ENCODE measurements around the gene PCDH18. TPM values are rescaled to one million over a fixed set of nuclear protein-coding genes. Genes with fewer than 3 reads are reported as not detected.

PCDH18 gene
- total and polyA plus RNA-seq, 2 donors (not counting 1 experiment from before 2014, with no cell fraction given): not detected

- Histone ChIP-seq H3K27me3 (replicated peaks in 1 of 4; ENCODE audit: control extremely low read depth in 1 of 4, control insufficient read depth in 3 of 4, insufficient read depth in 4 of 4, low read length in 3 of 4) (no peaks in the 10 kb centered on the region), H4K20me1 (ENCODE audit: control insufficient read depth, insufficient read depth, low read length, poor library complexity, severe bottlenecking) (no peaks in the 10 kb centered on the region), H3K9me3 (ENCODE audit: control extremely low read depth in 1 of 3, control insufficient read depth in 2 of 3, insufficient read depth in 1 of 3, low read length in 2 of 3) (peaks cover 0 to 1% (median 0%) of the 10 kb centered on the region in 3 donors), H3K36me3 (replicated peaks in 1 of 2; ENCODE audit: control extremely low read depth in 1 of 2, control insufficient read depth in 1 of 2, extremely low read depth in 1 of 2, insufficient read depth in 2 of 2, low read length in 1 of 2) (no peaks in the 10 kb centered on the region), H3K4me3 (ENCODE audit: control extremely low read depth in 1 of 5, extremely low read depth in 1 of 5, insufficient read depth in 1 of 5, low read depth in 2 of 5, low read length in 4 of 5) (no peak overlapping the region), H2AFZ (ENCODE audit: insufficient read depth, low read depth, low read length, poor library complexity, severe bottlenecking) (no peak overlapping the region), H3K4me2 (replicated peaks; ENCODE audit: low read depth, low read length, poor library complexity, severe bottlenecking) (no peak overlapping the region), H3K79me2 (ENCODE audit: control insufficient read depth, insufficient read depth, low read length) (no peaks in the 10 kb centered on the region), H3K27ac (ENCODE audit: low read length in 2 of 2) (no peak overlapping the region), H3K9ac (ENCODE audit: low read length) (no peak overlapping the region), H3K4me1 (ENCODE audit: control insufficient read depth in 2 of 2, insufficient read depth in 2 of 2, low read length in 2 of 2) (no peaks in the 10 kb centered on the region)
- no peaks in the 10 kb centered on the region for H3K4me1 Mint-ChIP-seq
- H3K27me3 Mint-ChIP-seq: no peaks in the 10 kb centered on the region
- no peak for TF ChIP-seq CTCF (IDR thresholded peaks at IDR 0.05)
- no peak for TF ChIP-seq EZH2 (IDR thresholded peaks at IDR 0.05; ENCODE audit: borderline replicate concordance, insufficient read depth, low read depth, low read length, poor library complexity, severe bottlenecking)
- H3K9me3 Mint-ChIP-seq (ENCODE audit: insufficient read depth): no peaks in the 10 kb centered on the region
- H3K27ac Mint-ChIP-seq: no peak overlapping the region
- CTCF ChIA-PET: no interaction called here
- POLR2A ChIA-PET: no interaction called here
- ATAC-seq (ENCODE audit: low read depth): no peak
- no peak overlapping the region for H3K4me3 Mint-ChIP-seq
- intact Hi-C loops (cut with micrococcal nuclease): no loop called here
- DNase-seq: no peak
- no CpG with 5 or more reads among the region's 3 CpGs for WGBS (ENCODE audit: insufficient coverage)
Observed at GRCh38 chr4:137543648-137544047, 11.4 kb upstream of the PCDH18 start.

GRCh38 chr4:137543198-137543597, 10.9 kb upstream of the PCDH18 start:
- Histone ChIP-seq H3K9ac (ENCODE audit: low read length) (no peak overlapping the region), H3K4me3 (ENCODE audit: control extremely low read depth in 1 of 5, extremely low read depth in 1 of 5, insufficient read depth in 1 of 5, low read depth in 2 of 5, low read length in 4 of 5) (no peak overlapping the region), H2AFZ (ENCODE audit: insufficient read depth, low read depth, low read length, poor library complexity, severe bottlenecking) (no peak overlapping the region), H3K4me2 (replicated peaks; ENCODE audit: low read depth, low read length, poor library complexity, severe bottlenecking) (no peak overlapping the region), H3K27me3 (replicated peaks in 1 of 4; ENCODE audit: control extremely low read depth in 1 of 4, control insufficient read depth in 3 of 4, insufficient read depth in 4 of 4, low read length in 3 of 4) (no peaks in the 10 kb centered on the region), H4K20me1 (ENCODE audit: control insufficient read depth, insufficient read depth, low read length, poor library complexity, severe bottlenecking) (no peaks in the 10 kb centered on the region), H3K36me3 (replicated peaks in 1 of 2; ENCODE audit: control extremely low read depth in 1 of 2, control insufficient read depth in 1 of 2, extremely low read depth in 1 of 2, insufficient read depth in 2 of 2, low read length in 1 of 2) (no peaks in the 10 kb centered on the region), H3K79me2 (ENCODE audit: control insufficient read depth, insufficient read depth, low read length) (no peaks in the 10 kb centered on the region), H3K4me1 (ENCODE audit: control insufficient read depth in 2 of 2, insufficient read depth in 2 of 2, low read length in 2 of 2) (no peaks in the 10 kb centered on the region), H3K9me3 (ENCODE audit: control extremely low read depth in 1 of 3, control insufficient read depth in 2 of 3, insufficient read depth in 1 of 3, low read length in 2 of 3) (peaks cover 0 to 1% (median 0%) of the 10 kb centered on the region in 3 donors), H3K27ac (ENCODE audit: low read length in 2 of 2) (no peak overlapping the region)
- TF ChIP-seq CTCF (IDR thresholded peaks at IDR 0.05) (no peak), EZH2 (IDR thresholded peaks at IDR 0.05; ENCODE audit: borderline replicate concordance, insufficient read depth, low read depth, low read length, poor library complexity, severe bottlenecking) (no peak)
- Mint-ChIP-seq H3K27me3 (no peaks in the 10 kb centered on the region), H3K27ac (no peak overlapping the region), H3K4me3 (no peak overlapping the region), H3K9me3 (ENCODE audit: insufficient read depth) (no peaks in the 10 kb centered on the region), H3K4me1 (no peaks in the 10 kb centered on the region)
- intact Hi-C loops (cut with micrococcal nuclease): no loop called here
- ChIA-PET POLR2A (no interaction called here), CTCF (no interaction called here)
- DNase-seq (no peak), ATAC-seq (ENCODE audit: low read depth) (no peak)
- no CpG with 5 or more reads among the region's 2 CpGs for WGBS (ENCODE audit: insufficient coverage)
